ENCODE data around the gene COA3.

COA3 gene, protein sequence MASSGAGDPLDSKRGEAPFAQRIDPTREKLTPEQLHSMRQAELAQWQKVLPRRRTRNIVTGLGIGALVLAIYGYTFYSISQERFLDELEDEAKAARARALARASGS

DNA sequence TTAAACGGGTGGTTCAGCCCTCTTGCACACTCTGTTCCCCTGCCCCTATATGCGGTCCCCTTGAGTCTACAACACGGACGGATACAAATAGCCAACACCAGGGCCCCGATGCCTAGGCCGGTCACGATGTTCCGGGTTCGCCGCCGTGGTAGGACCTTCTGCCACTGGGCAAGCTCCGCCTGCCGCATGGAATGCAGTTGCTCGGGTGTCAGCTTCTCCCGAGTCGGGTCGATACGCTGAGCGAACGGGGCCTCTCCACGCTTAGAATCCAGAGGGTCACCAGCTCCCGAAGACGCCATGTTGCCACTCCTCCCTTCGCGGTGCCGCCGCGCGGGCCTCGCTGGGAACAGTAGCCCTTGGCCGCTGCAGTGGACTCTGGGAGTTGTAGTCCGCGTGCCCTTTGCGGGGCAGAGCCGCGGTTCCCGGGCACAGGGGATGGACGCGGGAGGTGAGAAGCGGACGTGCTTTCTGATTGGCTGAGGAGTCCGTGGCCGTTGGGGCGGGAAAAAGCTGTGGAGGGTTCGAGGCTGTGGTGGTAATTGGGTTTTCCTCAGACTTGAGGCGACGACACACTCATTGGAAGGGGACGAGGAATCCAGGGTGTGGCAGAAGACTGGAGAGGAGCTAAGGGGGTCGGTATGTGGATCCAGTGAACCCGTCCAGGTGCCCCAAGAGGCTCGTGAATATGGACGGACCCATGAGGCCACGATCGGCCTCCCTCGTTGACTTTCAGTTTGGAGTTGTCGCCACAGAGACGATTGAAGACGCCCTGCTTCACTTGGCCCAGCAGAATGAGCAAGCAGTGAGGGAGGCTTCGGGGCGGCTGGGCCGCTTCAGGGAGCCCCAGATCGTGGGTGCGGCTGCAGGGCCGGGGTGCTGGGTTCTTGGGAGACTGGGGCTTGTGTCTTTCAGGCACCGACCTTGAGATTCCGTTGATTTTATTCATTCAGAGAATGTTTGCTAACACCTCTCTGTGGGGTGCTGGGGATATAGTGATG is at the start of gene COA3, which contains the start of gene CNTD1:
COA3 (minus strand) TSS at position 322 of the 998 bp plus-strand sequence; CDS start at position 299, 23 bp downstream.
CNTD1 (plus strand) TSS at position 479 of the 998 bp plus-strand sequence; CDS start at position 686, 207 bp downstream.
- peak; percentile 89 for DNase-seq (ENCODE audit: low spot score)

GRCh38 chr17:42848093-42848492 is 49.6 kb upstream of the COA3 start:
- DNase-seq (ENCODE audit: low spot score), result no peak

- no peak for DNase-seq (ENCODE audit: low spot score)
These were observed 48.2 kb upstream of the COA3 start for GRCh38 chr17:42846594-42847280.

DNA sequence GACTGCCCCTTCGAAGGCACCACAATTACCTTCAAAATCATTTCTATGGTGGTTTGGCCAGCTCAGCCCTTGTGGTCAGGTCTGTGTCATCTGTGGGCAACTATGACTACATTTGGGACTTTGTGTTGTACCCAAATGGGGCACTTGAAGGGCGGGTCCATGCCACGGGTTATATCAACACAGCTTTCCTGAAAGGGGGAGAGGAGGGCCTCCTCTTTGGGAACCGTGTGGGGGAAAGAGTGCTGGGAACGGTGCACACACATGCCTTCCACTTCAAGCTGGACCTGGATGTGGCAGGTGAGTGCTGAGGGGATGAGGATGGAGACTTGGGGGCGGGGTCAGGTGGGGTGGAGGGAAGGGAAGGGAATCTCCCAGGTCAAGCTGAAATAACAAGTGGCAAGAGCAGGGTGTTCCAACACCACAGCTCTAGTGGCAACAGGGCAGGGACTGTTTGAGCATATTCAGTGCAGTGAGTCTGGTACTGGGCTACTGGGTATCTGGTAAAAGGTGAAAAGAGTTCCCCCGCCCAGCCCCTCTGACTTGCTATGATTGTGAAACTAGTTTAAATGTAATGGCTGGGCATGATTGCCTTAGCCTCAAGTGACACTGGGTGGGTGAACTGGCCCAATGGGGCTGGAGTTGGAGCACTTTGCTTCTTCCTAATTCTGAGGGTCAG is 47.6 kb upstream of the COA3 start:
- no peak for DNase-seq (ENCODE audit: low spot score)

GRCh38 chr17:42845556-42845917 is 47.0 kb upstream of the COA3 start:
- no peak for DNase-seq (ENCODE audit: low spot score)

GRCh38 chr17:42844761-42845555 is 46.5 kb upstream of the COA3 start:
- no peak for DNase-seq (ENCODE audit: low spot score)

DNA sequence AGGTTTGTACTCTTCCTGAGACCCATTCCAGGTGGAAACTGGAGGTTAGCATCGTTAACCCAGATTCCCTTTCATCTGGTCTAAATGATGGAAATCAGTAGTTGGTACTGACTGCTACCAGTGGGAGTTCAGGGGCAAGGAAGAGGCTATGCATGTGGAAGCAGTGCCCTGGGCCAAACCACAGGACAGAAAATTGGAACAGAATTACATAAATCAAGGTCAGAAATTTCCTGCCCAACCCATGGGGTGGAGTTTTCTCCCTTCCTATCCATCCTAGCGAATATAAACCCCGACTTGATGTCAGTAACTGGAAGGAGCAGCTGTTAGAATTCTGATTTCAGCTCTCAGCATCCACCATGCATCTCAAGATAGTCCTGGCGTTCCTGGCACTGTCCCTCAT is 45.8 kb upstream of the COA3 start, which contains the start of gene AOC2:
AOC2 (plus strand) TSS at position 310 of the 400 bp plus-strand sequence; CDS start at position 357, 47 bp downstream.
- DNase-seq (ENCODE audit: low spot score), result no peak

DNA sequence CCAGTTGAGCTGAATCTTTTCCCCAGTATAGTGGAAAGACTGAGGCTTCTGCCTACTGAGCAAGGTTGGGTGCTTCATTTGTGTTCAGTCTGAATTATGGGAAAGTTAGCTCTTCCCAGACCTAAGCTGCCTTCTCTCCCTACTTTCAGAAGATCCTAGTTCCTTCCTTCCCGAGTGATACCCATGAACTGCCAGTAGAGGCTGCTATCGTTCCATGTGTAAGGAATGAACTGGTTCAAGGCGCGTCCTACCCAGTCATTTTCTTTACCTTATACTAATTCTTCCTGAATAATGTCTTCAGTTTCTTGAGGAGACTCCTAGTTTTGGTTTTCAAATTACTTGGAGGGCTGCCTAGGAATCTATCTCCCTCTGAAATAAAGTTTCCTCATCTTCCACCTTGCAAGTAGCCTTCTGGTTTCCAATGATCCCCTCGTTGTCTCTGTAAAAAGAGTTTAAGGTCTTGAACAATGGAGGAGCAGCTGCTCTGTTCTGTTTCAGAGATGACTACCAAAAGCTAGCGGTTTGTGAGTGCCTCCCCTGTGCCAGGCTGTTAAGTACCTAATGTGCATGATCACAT is 44.9 kb upstream of the COA3 start:
- peak; percentile 27 for DNase-seq (ENCODE audit: low spot score)

- no peak for DNase-seq (ENCODE audit: low spot score)
These were observed 43.6 kb upstream of the COA3 start for GRCh38 chr17:42841975-42842685.

GRCh38 chr17:42835732-42836131 is 37.2 kb upstream of the COA3 start:
- DNase-seq (ENCODE audit: low spot score), result no peak

DNA sequence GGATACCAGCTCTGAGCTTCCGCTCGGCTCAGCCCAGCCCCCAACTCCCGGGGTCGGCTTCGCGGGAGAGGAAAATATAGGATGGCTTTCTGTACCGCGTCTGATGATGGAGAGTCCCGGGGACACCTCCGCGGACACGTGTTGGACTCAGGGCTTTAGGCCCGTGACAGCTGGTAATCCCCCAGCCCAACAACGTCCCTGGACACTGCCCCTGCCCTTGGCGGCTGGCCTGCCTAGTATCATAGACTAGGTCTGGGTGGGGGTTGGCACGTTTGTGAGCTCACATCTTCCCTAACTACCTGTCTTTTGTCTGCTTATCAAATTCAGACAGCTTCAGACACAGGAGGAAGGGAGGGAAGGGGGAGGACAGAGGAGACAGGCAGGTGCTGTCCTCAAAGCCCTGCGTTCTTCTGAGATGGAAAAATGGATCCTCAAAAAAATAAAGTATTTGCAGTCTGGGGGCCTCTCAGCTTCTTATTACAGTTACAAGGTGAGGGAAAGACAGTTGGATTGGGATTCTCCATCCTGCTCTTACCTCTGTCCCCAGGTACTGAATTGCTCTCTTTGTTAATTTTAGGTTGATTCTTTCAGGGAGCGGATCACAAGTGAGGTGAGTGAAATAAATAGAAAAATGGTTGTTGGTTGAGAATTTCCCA is 35.4 kb upstream of the COA3 start:
- DNase-seq (ENCODE audit: low spot score), result no peak

DNA sequence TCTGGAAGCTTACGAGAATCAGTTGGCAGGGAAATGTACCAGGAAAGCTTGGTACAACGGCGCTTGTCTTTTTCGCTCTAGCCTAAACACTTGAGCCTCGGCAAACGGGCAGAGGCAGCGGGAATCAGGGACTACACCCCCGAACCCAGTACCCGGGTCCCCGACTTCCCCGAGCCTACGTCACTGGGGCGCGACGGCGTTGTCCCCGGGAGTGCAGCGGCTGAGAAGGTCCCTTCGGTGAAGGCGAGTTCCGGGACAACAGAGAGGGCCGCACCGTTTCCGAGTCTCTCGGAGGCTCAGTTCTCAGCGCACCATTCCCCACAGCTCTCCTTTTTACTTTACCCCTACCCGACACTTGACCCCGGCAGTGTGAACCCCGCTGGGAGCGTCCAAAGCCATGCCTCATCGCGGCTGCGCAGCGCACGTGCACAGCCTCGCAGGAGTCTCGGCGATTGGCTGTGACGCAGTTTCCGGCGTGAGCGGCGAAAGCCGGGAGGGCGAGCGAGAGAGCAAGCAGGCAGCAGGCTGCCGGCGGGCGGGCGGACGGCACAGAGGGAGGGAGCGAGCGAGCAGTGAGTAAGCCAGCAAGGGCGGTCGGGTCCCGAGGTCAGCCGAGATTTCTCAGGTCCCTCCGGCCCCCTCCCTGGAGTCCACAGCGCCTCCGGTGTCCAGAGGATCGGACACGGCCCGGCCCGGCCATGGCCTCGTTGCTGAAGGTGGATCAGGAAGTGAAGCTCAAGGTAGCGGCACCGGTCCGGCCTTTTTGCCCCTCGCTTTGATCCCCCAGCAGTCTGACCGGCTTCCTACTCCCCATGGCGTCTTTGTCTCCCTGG is 34.6 kb upstream of the COA3 start, which contains the start of gene PSME3:
PSME3 (plus strand) TSS at position 464 of the 833 bp plus-strand sequence; CDS start at position 699, 235 bp downstream.
- DNase-seq (ENCODE audit: low spot score), result peak; percentile 91

GRCh38 chr17:42832213-42832933 is 33.9 kb upstream of the COA3 start:
- peak; percentile 22 for DNase-seq (ENCODE audit: low spot score)

DNA sequence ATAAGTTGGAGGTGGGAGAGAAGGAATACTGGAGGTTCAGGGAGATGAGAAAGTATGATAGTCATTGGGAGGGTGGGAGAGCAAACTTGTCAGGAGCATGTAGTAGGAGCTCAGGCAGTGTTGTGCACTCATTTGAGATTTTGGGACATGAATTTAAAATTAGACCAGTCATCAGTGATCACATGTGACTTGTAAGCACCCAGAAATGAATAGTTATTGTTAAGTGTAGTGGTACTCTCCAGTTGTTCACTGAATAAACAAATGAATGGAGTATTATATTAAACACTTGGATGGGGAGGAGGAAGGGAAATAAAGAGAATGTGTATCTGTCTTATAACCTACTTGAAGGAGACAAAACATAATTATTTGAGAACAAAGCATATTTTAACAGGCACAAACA is 32.5 kb upstream of the COA3 start:
- DNase-seq (ENCODE audit: low spot score), result no peak

DNA sequence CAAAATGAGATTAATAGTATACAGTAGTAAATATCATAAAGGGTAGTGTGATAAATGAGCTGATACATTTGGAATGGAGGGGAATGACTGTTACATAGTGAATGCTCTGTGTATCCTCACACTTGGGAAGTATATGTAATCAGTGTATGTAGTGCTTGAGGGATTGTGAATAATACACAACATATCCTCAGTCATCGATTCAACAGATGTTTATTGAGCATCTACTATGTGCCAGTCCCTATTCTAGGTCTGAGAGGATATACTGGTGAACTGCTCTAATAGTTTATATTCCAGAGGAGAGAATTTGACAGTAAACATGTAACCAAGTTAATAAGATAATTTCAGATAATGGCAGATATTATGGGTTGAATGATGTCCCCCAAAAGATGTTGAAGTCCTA is 29.0 kb upstream of the COA3 start:
- no peak for DNase-seq (ENCODE audit: low spot score)

DNA sequence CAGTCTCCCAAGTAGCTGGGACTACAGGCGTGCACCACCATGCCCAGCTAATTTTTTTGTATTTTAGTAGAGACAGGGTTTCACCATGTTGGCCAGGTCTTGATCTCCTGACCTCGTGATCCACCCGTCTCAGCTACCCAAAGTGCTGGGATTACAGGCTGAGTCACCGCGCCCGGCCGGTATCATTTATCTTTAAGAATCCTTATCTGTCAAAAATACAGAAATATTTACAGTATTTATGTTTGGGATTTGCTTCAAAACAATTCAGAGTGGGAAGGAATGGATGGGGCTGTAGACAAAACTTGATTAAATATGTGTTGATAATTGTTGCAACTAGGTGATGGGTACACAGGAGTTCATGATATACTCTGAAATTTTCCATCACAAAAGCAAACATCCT is 22.7 kb upstream of the COA3 start:
- DNase-seq (ENCODE audit: low spot score), result no peak

DNA sequence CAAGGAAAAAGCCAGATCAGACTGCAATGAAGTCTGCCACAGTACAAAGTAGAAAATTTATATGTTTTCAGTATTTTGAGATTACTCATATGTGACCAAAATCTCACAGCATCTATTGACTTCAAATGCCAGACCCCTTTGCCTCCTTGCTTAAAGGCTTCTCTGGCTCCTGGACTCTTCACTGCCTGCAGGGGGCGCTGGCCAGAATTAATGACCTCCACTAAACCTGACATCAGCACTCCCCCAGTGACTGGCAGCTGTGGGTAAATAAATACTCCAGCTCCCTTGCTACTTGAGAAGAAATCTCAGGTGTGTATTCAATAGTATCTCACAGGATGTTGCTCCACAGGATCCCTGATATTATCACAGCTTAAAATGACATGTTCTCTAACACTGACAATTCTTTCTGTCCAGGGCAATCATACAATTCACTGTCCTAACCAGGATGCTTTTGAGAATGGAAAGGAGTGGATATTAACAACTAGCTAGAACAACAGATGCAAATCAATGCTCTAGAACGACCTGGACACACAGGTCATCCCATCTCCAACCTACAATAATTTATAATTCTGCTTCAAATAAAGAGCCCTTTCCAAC is 21.5 kb upstream of the COA3 start:
- peak; percentile 46 for DNase-seq (ENCODE audit: low spot score)
